ENCODE measurements around the gene RPA3. TPM values are rescaled to one million over a fixed set of nuclear protein-coding genes. Genes with fewer than 3 reads are reported as not detected.

The RPA3 gene
- total RNA-seq, 1 donor from 2014 or later, result 20.7 TPM

GRCh38 chr7:7673240-7673550, 45.2 kb downstream of the RPA3 start:
- Mint-ChIP-seq H3K4me3 (ENCODE audit: unreplicated experiment) (no peak overlapping the region), H3K4me1 (ENCODE audit: low read depth, unreplicated experiment) (no peaks in the 10 kb centered on the region), H3K36me3 (ENCODE audit: unreplicated experiment) (no peaks in the 10 kb centered on the region), H3K9me3 (ENCODE audit: unreplicated experiment) (no peaks in the 10 kb centered on the region), H3K27ac (ENCODE audit: unreplicated experiment) (no peak overlapping the region), H3K27me3 (ENCODE audit: unreplicated experiment) (no peaks in the 10 kb centered on the region)
- no peak for DNase-seq
- no peak for TF ChIP-seq CTCF (IDR thresholded peaks at IDR 0.05; ENCODE audit: partially characterized antibody, unreplicated experiment)

- H3K4me1 Mint-ChIP-seq (ENCODE audit: low read depth, unreplicated experiment), result no peaks in the 10 kb centered on the region
- TF ChIP-seq CTCF (IDR thresholded peaks at IDR 0.05; ENCODE audit: partially characterized antibody, unreplicated experiment), result no peak
- H3K27me3 Mint-ChIP-seq (ENCODE audit: unreplicated experiment), result no peaks in the 10 kb centered on the region
- no peak for DNase-seq
- no peaks in the 10 kb centered on the region for H3K9me3 Mint-ChIP-seq (ENCODE audit: unreplicated experiment)
- H3K36me3 Mint-ChIP-seq (ENCODE audit: unreplicated experiment), result no peaks in the 10 kb centered on the region
- no peak overlapping the region for H3K27ac Mint-ChIP-seq (ENCODE audit: unreplicated experiment)
- H3K4me3 Mint-ChIP-seq (ENCODE audit: unreplicated experiment), result no peak overlapping the region
Observed at GRCh38 chr7:7672545-7673239, 45.7 kb downstream of the RPA3 start.

- no peaks in the 10 kb centered on the region for H3K4me1 Mint-ChIP-seq (ENCODE audit: low read depth, unreplicated experiment)
- H3K27me3 Mint-ChIP-seq (ENCODE audit: unreplicated experiment), result no peaks in the 10 kb centered on the region
- H3K4me3 Mint-ChIP-seq (ENCODE audit: unreplicated experiment), result no peak overlapping the region
- DNase-seq, result no peak
- H3K9me3 Mint-ChIP-seq (ENCODE audit: unreplicated experiment), result no peaks in the 10 kb centered on the region
- no peak for TF ChIP-seq CTCF (IDR thresholded peaks at IDR 0.05; ENCODE audit: partially characterized antibody, unreplicated experiment)
- H3K36me3 Mint-ChIP-seq (ENCODE audit: unreplicated experiment), result no peaks in the 10 kb centered on the region
- no peak overlapping the region for H3K27ac Mint-ChIP-seq (ENCODE audit: unreplicated experiment)
Observed at GRCh38 chr7:7671361-7671760, 47.0 kb downstream of the RPA3 start.

GRCh38 chr7:7670490-7670889, 47.9 kb downstream of the RPA3 start:
- no peak overlapping the region for H3K27ac Mint-ChIP-seq (ENCODE audit: unreplicated experiment)
- no peak for DNase-seq
- TF ChIP-seq CTCF (IDR thresholded peaks at IDR 0.05; ENCODE audit: partially characterized antibody, unreplicated experiment), result no peak
- no peaks in the 10 kb centered on the region for H3K9me3 Mint-ChIP-seq (ENCODE audit: unreplicated experiment)
- no peaks in the 10 kb centered on the region for H3K27me3 Mint-ChIP-seq (ENCODE audit: unreplicated experiment)
- H3K4me1 Mint-ChIP-seq (ENCODE audit: low read depth, unreplicated experiment), result no peaks in the 10 kb centered on the region
- no peaks in the 10 kb centered on the region for H3K36me3 Mint-ChIP-seq (ENCODE audit: unreplicated experiment)
- no peak overlapping the region for H3K4me3 Mint-ChIP-seq (ENCODE audit: unreplicated experiment)

- Mint-ChIP-seq H3K4me3 (ENCODE audit: unreplicated experiment) (no peak overlapping the region), H3K4me1 (ENCODE audit: low read depth, unreplicated experiment) (no peaks in the 10 kb centered on the region), H3K27ac (ENCODE audit: unreplicated experiment) (no peak overlapping the region), H3K27me3 (ENCODE audit: unreplicated experiment) (no peaks in the 10 kb centered on the region), H3K9me3 (ENCODE audit: unreplicated experiment) (no peaks in the 10 kb centered on the region), H3K36me3 (ENCODE audit: unreplicated experiment) (no peaks in the 10 kb centered on the region)
- no peak for DNase-seq
- TF ChIP-seq CTCF (IDR thresholded peaks at IDR 0.05; ENCODE audit: partially characterized antibody, unreplicated experiment), result no peak
Observed at GRCh38 chr7:7668706-7669105, 49.7 kb downstream of the RPA3 start.

Data from glutamatergic neuron (in vitro differentiated cells).